Measurements from ENCODE around the gene KTI12.
"Not testable (repeated sequence)": the region's sequence is repeated elsewhere in the genome, so short reads cannot be mapped to it uniquely, and the experiment has no call there.

KTI12 gene

GRCh38 chr1:52033190-52034049, at the start of gene KTI12:
TSS of gene KTI12 (minus strand) at chr1:52033810. CDS start at chr1:52033761, 49 bp downstream.
- DNase-seq (ENCODE audit: low read depth in 2 of 2), result peak; percentile 72 to 78

- DNase-seq (ENCODE audit: low read depth in 2 of 2), result no peak
Measured at GRCh38 chr1:52080014-52080415, 46.4 kb upstream of the KTI12 start.

GRCh38 chr1:52077277-52077676, 43.7 kb upstream of the KTI12 start:
- DNase-seq (ENCODE audit: low read depth in 2 of 2), result not testable (repeated sequence)

- no peak for DNase-seq (ENCODE audit: low read depth in 2 of 2)
Measured at GRCh38 chr1:52072291-52072690, 38.7 kb upstream of the KTI12 start.

GRCh38 chr1:52070704-52071103, 37.1 kb upstream of the KTI12 start:
- no peak for DNase-seq (ENCODE audit: low read depth in 2 of 2)

- no peak for DNase-seq (ENCODE audit: low read depth in 2 of 2)
Measured at GRCh38 chr1:52063192-52063591, 29.6 kb upstream of the KTI12 start.

GRCh38 chr1:52060822-52061221, 27.2 kb upstream of the KTI12 start:
- DNase-seq (ENCODE audit: low read depth in 2 of 2), result no peak

GRCh38 chr1:52059888-52060287, 26.3 kb upstream of the KTI12 start:
- no peak for DNase-seq (ENCODE audit: low read depth in 2 of 2)

- no peak for DNase-seq (ENCODE audit: low read depth in 2 of 2)
Measured at GRCh38 chr1:52059321-52059720, 25.7 kb upstream of the KTI12 start.

GRCh38 chr1:52057876-52058415, 24.3 kb upstream of the KTI12 start:
- no peak for DNase-seq (ENCODE audit: low read depth in 2 of 2)

- no peak for DNase-seq (ENCODE audit: low read depth in 2 of 2)
Measured at GRCh38 chr1:52057255-52057654, 23.6 kb upstream of the KTI12 start.

- no peak for DNase-seq (ENCODE audit: low read depth in 2 of 2)
Measured at GRCh38 chr1:52056937-52057231, 23.3 kb upstream of the KTI12 start.

- DNase-seq (ENCODE audit: low read depth in 2 of 2), result peak; percentile 84 to 94
Measured at GRCh38 chr1:52056163-52056936, 22.7 kb upstream of the KTI12 start, which contains the start of gene BTF3L4. TSS of gene BTF3L4 (plus strand) at chr1:52056295. CDS start at chr1:52059848, 3,553 bp downstream.

- no peak for DNase-seq (ENCODE audit: low read depth in 2 of 2)
Measured at GRCh38 chr1:52055866-52056162, 22.2 kb upstream of the KTI12 start.

- DNase-seq (ENCODE audit: low read depth in 2 of 2), result peak; percentile 40 to 66
Measured at GRCh38 chr1:52055066-52055865, 21.7 kb upstream of the KTI12 start, which contains the start of gene TXNDC12. TSS of gene TXNDC12 (minus strand) at chr1:52055191. CDS start at chr1:52055096, 95 bp downstream.

- DNase-seq (ENCODE audit: low read depth in 2 of 2), result no peak
Measured at GRCh38 chr1:52054496-52055065, 21.0 kb upstream of the KTI12 start.

GRCh38 chr1:52053862-52054261, 20.3 kb upstream of the KTI12 start:
- no peak for DNase-seq (ENCODE audit: low read depth in 2 of 2)

GRCh38 chr1:52049337-52049736, 15.7 kb upstream of the KTI12 start:
- not testable (repeated sequence) for DNase-seq (ENCODE audit: low read depth in 2 of 2)

GRCh38 chr1:52045666-52046195, 12.1 kb upstream of the KTI12 start:
- not testable (repeated sequence) for DNase-seq (ENCODE audit: low read depth in 2 of 2)

GRCh38 chr1:52045236-52045635, 11.6 kb upstream of the KTI12 start:
- DNase-seq (ENCODE audit: low read depth in 2 of 2), result no peak

GRCh38 chr1:52041551-52042185, 8.1 kb upstream of the KTI12 start:
- DNase-seq (ENCODE audit: low read depth in 2 of 2), result no peak

All from stimulated activated CD4-positive, alpha-beta T cell treated with anti-CD3 and anti-CD28 coated beads, Interleukin-12 subunit alpha, Interleukin-12 subunit beta, amount 100 ng/mL, for 24 hours (primary cell).